Omental fat pad (tissue), 4 donors: Measurements from ENCODE around the gene GNG2. TPM values are rescaled to one million over a fixed set of nuclear protein-coding genes. Genes with fewer than 3 reads are reported as not detected.
A peak's percentile ranks its signal among the peaks of the same experiment; 100 is the strongest.
"Not testable (repeated sequence)": the region's sequence is repeated elsewhere in the genome, so short reads cannot be mapped to it uniquely, and the experiment has no call there.

Experiments
- ATAC-seq: fragments of 150-250 bp; one replicate; pipeline ENCODE4 v1.9.1; 2016; ENCODE audit warnings: mild to moderate bottlenecking, moderate library complexity; ENCODE audit not compliant: low FRiP score
- DNase-seq: peaks from one replicate; pipeline ENCODE4 v3.0.0-alpha.2; 2019; ENCODE audit warnings: low spot score
- CTCF ChIP-seq, 3 donors: fragments of 450-650 bp; IDR thresholded peaks; one replicate each; pipeline ENCODE4 v1.5.1; 2016 to 2017; ENCODE audit warnings: antibody characterized with exemption in 3 of 3, mild to moderate bottlenecking in 3 of 3, moderate library complexity in 2 of 3
- total RNA-seq, 4 donors: library from RNA; depleted of rRNA; stranded (reverse); fragments of >200 nt; gene quantifications; one replicate each; pipeline ENCODE4 v1.1.0, GENCODE V29; 2016

GNG2 gene
- total RNA-seq, 4 donors from 2014 or later: 40.7 to 85.6 (median 54.0) TPM

DNA sequence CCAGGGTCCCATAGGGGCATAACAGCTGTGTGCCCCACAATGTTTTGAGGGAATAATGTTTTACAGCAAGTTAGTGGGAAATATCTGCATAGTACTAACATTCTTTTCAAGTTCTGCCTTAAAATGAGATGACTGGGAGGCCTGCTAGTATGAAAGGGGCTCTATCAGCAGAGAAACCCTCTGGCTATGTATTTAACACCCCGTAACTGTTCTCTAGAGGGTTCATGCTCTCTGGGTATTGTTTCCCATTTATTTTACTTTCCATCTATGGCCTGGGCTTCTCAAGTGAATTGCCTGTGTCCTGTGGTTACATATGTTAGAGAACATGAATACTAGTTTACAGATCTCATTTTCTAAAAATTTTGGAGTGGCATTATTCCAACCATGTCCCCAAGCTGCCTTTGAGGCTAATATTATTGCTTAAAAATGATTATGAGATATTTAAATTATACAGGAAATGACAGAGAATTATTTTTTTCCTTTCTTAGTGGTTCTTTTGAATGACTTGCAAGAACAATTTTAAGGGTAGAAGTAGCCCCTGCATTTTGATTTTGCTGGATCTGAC lies 37.5 kb downstream of the GNG2 start:
- TF ChIP-seq CTCF (IDR thresholded peaks at IDR 0.05): no peak
- ATAC-seq: no peak
- DNase-seq: no peak

GRCh38 chr14:51901475-51902024 lies 41.1 kb downstream of the GNG2 start:
- TF ChIP-seq CTCF (IDR thresholded peaks at IDR 0.05): no peak
- DNase-seq (no peak), ATAC-seq (no peak)

DNA sequence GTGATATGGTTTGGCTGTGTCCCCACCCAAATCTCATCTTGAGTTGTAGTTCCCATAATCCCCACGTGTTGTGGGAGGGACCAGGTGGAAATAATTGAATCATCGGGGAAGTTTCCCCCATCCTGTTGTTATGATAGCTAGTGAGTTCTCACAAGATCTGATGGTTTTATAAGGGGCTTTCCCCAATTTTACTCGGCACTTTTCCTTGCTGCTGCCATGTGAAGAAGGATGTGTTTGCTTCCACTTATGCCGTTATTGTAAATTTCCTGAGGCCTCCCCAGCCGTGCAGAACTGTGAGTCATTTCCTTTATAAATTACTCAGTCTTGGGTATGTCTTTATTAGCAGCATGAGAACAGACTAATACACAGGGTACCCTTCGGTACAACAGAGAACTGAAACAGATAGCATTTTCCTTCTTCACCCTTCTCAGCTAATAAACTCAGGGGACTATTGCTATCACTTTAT lies 45.3 kb downstream of the GNG2 start:
- DNase-seq: not testable (repeated sequence)

DNA sequence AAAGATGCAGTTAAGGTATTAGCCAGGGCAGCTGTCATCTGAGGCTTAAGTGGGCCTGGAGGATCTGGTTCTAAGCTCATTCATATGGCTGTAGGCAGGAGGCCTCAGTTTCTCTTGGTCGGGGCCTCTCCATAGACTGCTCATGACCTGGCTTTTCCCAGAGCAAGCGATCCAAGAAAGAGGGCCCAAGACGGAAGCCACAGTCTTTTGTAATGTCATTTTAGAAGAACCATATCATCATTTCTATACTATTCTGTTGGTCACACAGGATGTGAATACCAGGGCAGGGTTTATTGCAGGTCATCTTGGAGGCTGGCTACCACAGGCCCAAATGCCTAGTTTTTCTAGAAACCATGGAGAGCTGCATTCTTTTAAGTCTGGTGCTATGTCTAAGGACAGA lies 47.7 kb downstream of the GNG2 start:
- no peak for TF ChIP-seq CTCF (IDR thresholded peaks at IDR 0.05)
- no peak for ATAC-seq
- DNase-seq: no peak

More for the DNA sequence above, 45.3 kb downstream of the GNG2 start:
- peak; percentile 48 for ATAC-seq

DNA sequence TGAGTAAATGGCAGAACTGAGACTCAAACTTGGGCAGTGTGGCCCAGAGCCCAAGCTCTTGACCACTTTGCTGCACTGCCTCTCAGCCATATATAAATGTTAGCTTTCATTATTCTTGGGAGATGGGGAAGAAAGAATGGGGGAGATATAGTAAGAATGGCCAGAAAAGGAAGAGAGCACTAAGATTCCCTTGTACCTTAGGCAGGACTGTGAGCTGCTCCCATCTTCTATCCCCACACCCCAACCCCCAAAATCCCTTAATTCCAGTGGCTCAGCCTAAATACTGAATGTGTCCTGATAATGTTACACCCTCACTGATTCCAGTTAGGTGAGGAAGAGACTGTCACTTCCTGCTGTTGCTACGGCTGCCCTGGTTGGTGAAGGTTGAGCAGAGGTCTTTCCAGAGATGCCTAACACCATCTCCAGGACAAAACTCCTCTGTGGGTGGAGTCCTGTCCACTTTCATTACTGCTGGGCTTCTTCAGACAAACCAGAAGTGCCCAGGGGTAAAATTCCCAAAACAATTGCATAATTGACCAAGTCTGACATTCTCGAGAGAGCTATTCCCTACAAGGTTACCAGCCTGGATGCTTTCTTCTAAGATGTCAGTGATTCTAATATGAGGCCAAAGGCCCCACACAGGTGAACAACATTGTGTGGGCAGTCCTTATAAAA lies 51.8 kb downstream of the GNG2 start:
- ATAC-seq (no peak), DNase-seq (no peak)
- TF ChIP-seq CTCF (IDR thresholded peaks at IDR 0.05): no peak

DNA sequence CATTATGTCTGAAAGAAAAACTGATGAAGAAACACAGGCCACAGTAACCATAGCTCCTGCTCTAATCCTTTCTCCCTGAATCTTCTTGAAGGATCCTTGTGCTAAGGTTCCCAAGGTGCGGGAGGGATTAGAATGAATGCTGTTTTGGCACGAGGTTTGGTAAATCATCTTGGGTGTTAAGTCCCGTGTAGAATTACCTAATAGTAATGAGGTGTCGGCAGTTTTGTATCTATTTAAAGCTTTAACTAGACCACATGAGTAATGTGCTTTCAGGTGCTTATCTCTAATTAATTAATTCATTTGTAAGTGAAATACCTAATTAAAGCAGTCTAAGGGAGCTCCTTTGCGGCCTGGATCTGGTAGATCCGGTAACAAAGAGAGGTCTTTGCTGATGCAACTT lies 53.9 kb downstream of the GNG2 start:
- ATAC-seq: no peak
- TF ChIP-seq CTCF (IDR thresholded peaks at IDR 0.05): no peak
- DNase-seq: no peak

GRCh38 chr14:51917193-51917592 lies 56.8 kb downstream of the GNG2 start:
- DNase-seq (no peak), ATAC-seq (no peak)
- TF ChIP-seq CTCF (IDR thresholded peaks at IDR 0.05): no peak
